ENCODE results near the gene LPAR1. TPM values are rescaled to one million over a fixed set of nuclear protein-coding genes. Genes with fewer than 3 reads are reported as not detected.
A peak's percentile ranks its signal among the peaks of the same experiment; 100 is the strongest.

Gene LPAR1
- total RNA-seq, 1 donor from 2014 or later: 11.5 TPM

DNA sequence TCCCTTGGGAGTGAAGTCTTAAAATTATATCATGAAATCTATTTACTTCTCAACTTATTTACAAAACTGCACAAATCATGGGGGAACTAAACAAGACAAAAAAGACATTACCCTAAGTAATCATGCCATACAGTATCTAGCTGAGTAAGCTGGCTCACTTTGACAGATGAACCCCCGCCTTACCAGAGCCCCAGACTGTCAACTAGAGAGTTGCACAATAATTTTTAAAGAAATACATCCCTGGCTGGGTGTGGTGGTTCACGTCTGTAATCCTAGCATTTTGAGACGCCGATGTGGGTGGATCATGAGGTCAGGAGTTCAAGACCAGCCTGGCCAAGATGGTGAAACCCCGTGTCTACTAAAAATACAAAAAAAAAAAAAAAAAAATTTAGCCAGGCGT, 62.3 kb downstream of the LPAR1 start:
- H3K9me3 Mint-ChIP-seq (ENCODE audit: unreplicated experiment): no peaks in the 10 kb centered on the region
- no peak overlapping the region for H3K4me3 Mint-ChIP-seq (ENCODE audit: unreplicated experiment)
- DNase-seq (ENCODE audit: low read depth): no peak
- H3K4me1 ChIP-seq (ENCODE audit: insufficient read depth, low read length): peaks cover 5% of the 10 kb centered on the region
- H3K4me2 ChIP-seq (ENCODE audit: low read length): no peak overlapping the region
- no peak overlapping the region for H3K27ac ChIP-seq (ENCODE audit: low read depth, low read length)
- H2AFZ ChIP-seq (ENCODE audit: low read depth, low read length): no peak overlapping the region
- no peak for FAIRE-seq
- H4K20me1 ChIP-seq (ENCODE audit: insufficient read depth, low read length): peaks cover 8% of the 10 kb centered on the region
- no peak overlapping the region for H3K9ac ChIP-seq (ENCODE audit: low read length)
- no peaks in the 10 kb centered on the region for H3K27me3 ChIP-seq (ENCODE audit: insufficient read depth, low read length)
- H3K27ac Mint-ChIP-seq (ENCODE audit: unreplicated experiment): no peak overlapping the region
- no peaks in the 10 kb centered on the region for H3K27me3 Mint-ChIP-seq (ENCODE audit: low read depth, unreplicated experiment)
- H3K4me3 ChIP-seq (ENCODE audit: insufficient read depth, low read depth, low read length): no peak overlapping the region
- TF ChIP-seq EZH2 (IDR thresholded peaks at IDR 0.05; ENCODE audit: insufficient read depth, low read length): no peak
- H3K79me2 ChIP-seq (ENCODE audit: insufficient read depth, low read length): no peaks in the 10 kb centered on the region
- H3K36me3 ChIP-seq (ENCODE audit: insufficient read depth, low read length): peaks cover 2% of the 10 kb centered on the region
- peaks cover 7% of the 10 kb centered on the region for H3K36me3 Mint-ChIP-seq (ENCODE audit: low read depth, unreplicated experiment)
- no peaks in the 10 kb centered on the region for H3K9me3 ChIP-seq (ENCODE audit: insufficient read depth, low read depth, low read length)
- H3K4me1 Mint-ChIP-seq (ENCODE audit: low read depth, unreplicated experiment): peaks cover 17% of the 10 kb centered on the region

DNA sequence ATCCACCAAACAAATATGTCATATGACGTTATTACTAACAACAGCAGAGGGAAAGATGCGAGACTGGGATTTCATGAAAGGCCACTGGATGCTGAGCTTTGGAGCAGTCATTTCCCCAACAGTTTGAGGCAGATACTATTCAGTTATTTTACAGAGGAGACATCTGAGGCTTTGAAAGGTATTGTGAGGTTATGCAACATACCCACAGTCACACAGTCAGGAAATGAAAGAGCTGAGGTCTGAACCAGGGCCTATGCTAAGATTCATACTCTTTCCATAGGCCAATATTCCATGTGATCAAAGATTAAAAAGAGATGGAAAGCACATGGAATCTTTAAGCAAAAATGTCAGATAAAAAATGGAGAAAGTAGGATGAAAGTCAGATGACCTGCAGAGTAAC, 63.0 kb downstream of the LPAR1 start:
- TF ChIP-seq, protein P1, sequence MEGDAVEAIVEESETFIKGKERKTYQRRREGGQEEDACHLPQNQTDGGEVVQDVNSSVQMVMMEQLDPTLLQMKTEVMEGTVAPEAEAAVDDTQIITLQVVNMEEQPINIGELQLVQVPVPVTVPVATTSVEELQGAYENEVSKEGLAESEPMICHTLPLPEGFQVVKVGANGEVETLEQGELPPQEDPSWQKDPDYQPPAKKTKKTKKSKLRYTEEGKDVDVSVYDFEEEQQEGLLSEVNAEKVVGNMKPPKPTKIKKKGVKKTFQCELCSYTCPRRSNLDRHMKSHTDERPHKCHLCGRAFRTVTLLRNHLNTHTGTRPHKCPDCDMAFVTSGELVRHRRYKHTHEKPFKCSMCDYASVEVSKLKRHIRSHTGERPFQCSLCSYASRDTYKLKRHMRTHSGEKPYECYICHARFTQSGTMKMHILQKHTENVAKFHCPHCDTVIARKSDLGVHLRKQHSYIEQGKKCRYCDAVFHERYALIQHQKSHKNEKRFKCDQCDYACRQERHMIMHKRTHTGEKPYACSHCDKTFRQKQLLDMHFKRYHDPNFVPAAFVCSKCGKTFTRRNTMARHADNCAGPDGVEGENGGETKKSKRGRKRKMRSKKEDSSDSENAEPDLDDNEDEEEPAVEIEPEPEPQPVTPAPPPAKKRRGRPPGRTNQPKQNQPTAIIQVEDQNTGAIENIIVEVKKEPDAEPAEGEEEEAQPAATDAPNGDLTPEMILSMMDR (IDR thresholded peaks at IDR 0.05; ENCODE audit: insufficient read depth, low read depth, low read length): no peak
- TF ChIP-seq EZH2 (IDR thresholded peaks at IDR 0.05; ENCODE audit: insufficient read depth, low read length): no peak
- Histone ChIP-seq H3K9me3 (ENCODE audit: insufficient read depth, low read depth, low read length) (no peaks in the 10 kb centered on the region), H3K27ac (ENCODE audit: low read depth, low read length) (no peak overlapping the region), H3K36me3 (ENCODE audit: insufficient read depth, low read length) (peaks cover 2% of the 10 kb centered on the region), H3K79me2 (ENCODE audit: insufficient read depth, low read length) (no peaks in the 10 kb centered on the region), H4K20me1 (ENCODE audit: insufficient read depth, low read length) (peaks cover 6% of the 10 kb centered on the region), H3K4me3 (ENCODE audit: insufficient read depth, low read depth, low read length) (no peak overlapping the region), H3K27me3 (ENCODE audit: insufficient read depth, low read length) (no peaks in the 10 kb centered on the region), H3K4me2 (ENCODE audit: low read length) (no peak overlapping the region), H2AFZ (ENCODE audit: low read depth, low read length) (no peak overlapping the region), H3K9ac (ENCODE audit: low read length) (no peak overlapping the region), H3K4me1 (ENCODE audit: insufficient read depth, low read length) (peaks cover 5% of the 10 kb centered on the region)
- Mint-ChIP-seq H3K9me3 (ENCODE audit: unreplicated experiment) (no peaks in the 10 kb centered on the region), H3K27me3 (ENCODE audit: low read depth, unreplicated experiment) (no peaks in the 10 kb centered on the region), H3K4me3 (ENCODE audit: unreplicated experiment) (no peak overlapping the region), H3K27ac (ENCODE audit: unreplicated experiment) (no peak overlapping the region), H3K36me3 (ENCODE audit: low read depth, unreplicated experiment) (peaks cover 9% of the 10 kb centered on the region), H3K4me1 (ENCODE audit: low read depth, unreplicated experiment) (peaks cover 17% of the 10 kb centered on the region)
- no peak for DNase-seq (ENCODE audit: low read depth)
- peak; percentile 39 for FAIRE-seq

GRCh38 chr9:110971705-110972104, 66.6 kb downstream of the LPAR1 start:
- H3K4me3 ChIP-seq (ENCODE audit: insufficient read depth, low read depth, low read length): no peak overlapping the region
- no peak overlapping the region for H3K4me2 ChIP-seq (ENCODE audit: low read length)
- H3K27me3 Mint-ChIP-seq (ENCODE audit: low read depth, unreplicated experiment): no peaks in the 10 kb centered on the region
- H3K36me3 Mint-ChIP-seq (ENCODE audit: low read depth, unreplicated experiment): peaks cover 9% of the 10 kb centered on the region
- H3K27ac Mint-ChIP-seq (ENCODE audit: unreplicated experiment): no peak overlapping the region
- peaks cover 6% of the 10 kb centered on the region for H3K4me1 ChIP-seq (ENCODE audit: insufficient read depth, low read length)
- H3K4me3 Mint-ChIP-seq (ENCODE audit: unreplicated experiment): no peak overlapping the region
- H3K9me3 Mint-ChIP-seq (ENCODE audit: unreplicated experiment): no peaks in the 10 kb centered on the region
- H3K27ac ChIP-seq (ENCODE audit: low read depth, low read length): no peak overlapping the region
- no peak overlapping the region for H2AFZ ChIP-seq (ENCODE audit: low read depth, low read length)
- TF ChIP-seq EZH2 (IDR thresholded peaks at IDR 0.05; ENCODE audit: insufficient read depth, low read length): no peak
- TF ChIP-seq, protein P1 (IDR thresholded peaks at IDR 0.05; ENCODE audit: insufficient read depth, low read depth, low read length): no peak
- H3K9ac ChIP-seq (ENCODE audit: low read length): no peak overlapping the region
- peaks cover 2% of the 10 kb centered on the region for H3K36me3 ChIP-seq (ENCODE audit: insufficient read depth, low read length)
- H3K79me2 ChIP-seq (ENCODE audit: insufficient read depth, low read length): no peaks in the 10 kb centered on the region
- H3K27me3 ChIP-seq (ENCODE audit: insufficient read depth, low read length): no peaks in the 10 kb centered on the region
- peaks cover 9% of the 10 kb centered on the region for H3K4me1 Mint-ChIP-seq (ENCODE audit: low read depth, unreplicated experiment)
- FAIRE-seq (no peak), DNase-seq (ENCODE audit: low read depth) (no peak)
- no peaks in the 10 kb centered on the region for H4K20me1 ChIP-seq (ENCODE audit: insufficient read depth, low read length)
- no peaks in the 10 kb centered on the region for H3K9me3 ChIP-seq (ENCODE audit: insufficient read depth, low read depth, low read length)

All from astrocyte (in vitro differentiated cells and primary cell).